Stomach (tissue), 9 donors: ENCODE data around the gene PKHD1. TPM values are rescaled to one million over a fixed set of nuclear protein-coding genes. Genes with fewer than 3 reads are reported as not detected.

ENCODE experiments used
- DNase-seq, 2 donors: peaks; one replicate each; pipeline versions ENCODE4 v3.0.0 to v3.0.0-alpha.2; 2013 to 2019
- H3K27ac ChIP-seq, 5 donors: fragments of 200-600 bp in 4 of 5; sonication (generic) in 4 of 5; one replicate each; pipeline ENCODE4 v1.5.1; 2013 to 2019; ENCODE audit warnings: mild to moderate bottlenecking in 1 of 5, moderate library complexity in 1 of 5
- H3K27me3 ChIP-seq, 3 donors: fragments of 200-600 bp; sonication (generic); one replicate each; pipeline ENCODE4 v1.5.1; 2017 to 2019; ENCODE audit warnings: mixed run types in 1 of 3
- H3K36me3 ChIP-seq, 4 donors: fragments of 200-600 bp; sonication (generic); 1 replicate in 3 of 4; 2 replicates in 1 of 4; pipeline ENCODE4 v1.5.1; 2016 to 2019
- H3K4me1 ChIP-seq, 4 donors: fragments of 200-600 bp; sonication (generic); one replicate each; pipeline ENCODE4 v1.5.1; 2016 to 2019
- H3K4me3 ChIP-seq, 4 donors: fragments of 200-600 bp; sonication (generic) in 3 of 4; one replicate each; pipeline ENCODE4 v1.5.1; 2016 to 2019; ENCODE audit warnings: mild to moderate bottlenecking in 1 of 4
- H3K9me3 ChIP-seq, 4 donors: fragments of 200-600 bp; sonication (generic); one replicate each; pipeline ENCODE4 v1.5.1; 2016 to 2019
- EP300 ChIP-seq: sonication (generic); formaldehyde crosslinking; IDR thresholded peaks from one replicate; pipeline ENCODE4 v1.6.1; 2017; ENCODE audit warnings: antibody characterized with exemption
- POLR2A ChIP-seq, 4 donors: fragments of 450-650 bp; IDR thresholded peaks; one replicate each; pipeline ENCODE4 v1.6.1; 2016; ENCODE audit warnings: antibody characterized with exemption in 4 of 4, control low read depth in 2 of 4, mild to moderate bottlenecking in 1 of 4, moderate library complexity in 1 of 4
- POLR2AphosphoS5 ChIP-seq, 3 donors: sonication (generic); formaldehyde crosslinking; IDR thresholded peaks; one replicate each; pipeline ENCODE4 v1.6.1; 2016; ENCODE audit warnings: antibody characterized with exemption in 3 of 3
- WGBS, 5 donors: extraction: QIAGEN DNeasy Blood & Tissue Kit in 3 of 5; methylation state at CpG; one replicate each; pipeline versions ENCODE4 v1.1.5 to v1.1.7; 2013 to 2018; 5-methylcytosine and 5-hydroxymethylcytosine counted together
- intact Hi-C: fragments of 100-400 bp; cut with DNase I; formaldehyde crosslinking; loops from one replicate; pipeline ENCODE4 v1.15.1; 2023; ENCODE audit warnings: low total_unique reads
- polyA plus RNA-seq, 3 donors: library from polyadenylated mRNA; stranded (reverse); fragments of 200-250 nt; gene quantifications; one replicate each; pipeline ENCODE4 v1.2.3, GENCODE V29; 2013
- total RNA-seq, 5 donors: library from RNA; depleted of rRNA; stranded (reverse); fragments of >200 nt; gene quantifications; one replicate each; pipeline versions ENCODE4 v1.1.0 to v1.2.3, GENCODE V29; 2014 to 2016
- TF ChIP-seq, protein P1 (sequence below), 7 experiments: fragments of 450-650 bp in 4 of 7; fragments of 200-600 bp in 3 of 7; sonication (generic) in 3 of 7; IDR thresholded peaks; one replicate each; pipeline ENCODE4 v1.5.1; 2016 to 2019; ENCODE audit warnings: antibody characterized with exemption in 7 of 7, control low read depth in 2 of 7, mild to moderate bottlenecking in 1 of 7
- donor health status: healthy with polysubstance abuse.
- donor health status: Bipolar disorder and iron deficiency.
- donor health status: healthy.

The PKHD1 gene
- total and polyA plus RNA-seq, 8 donors = 0.19 to 19.2 (median 4.6) TPM; not detected in 2

DNA sequence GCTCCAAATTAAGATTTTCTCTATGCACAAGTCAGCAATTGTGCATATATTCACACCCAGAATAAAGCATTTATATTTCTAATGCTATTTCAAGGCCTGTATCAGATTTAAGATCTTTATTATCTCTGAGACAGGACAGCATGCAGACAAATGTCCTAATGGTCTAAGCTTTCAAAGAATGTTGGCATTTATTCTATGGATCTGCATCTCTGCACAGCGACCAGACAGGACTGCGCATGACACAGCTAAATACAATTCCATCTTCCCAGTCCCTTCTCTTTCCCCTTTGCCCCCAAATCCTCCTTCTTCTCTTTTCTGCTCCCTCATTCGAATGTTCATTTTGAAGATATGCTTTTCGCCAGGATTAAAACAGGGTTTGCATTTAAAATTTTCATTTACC is 478.5 kb downstream of the PKHD1 start:
- H3K4me1 ChIP-seq = no peaks in the 10 kb centered on the region
- intact Hi-C loops = no loop called here
- H3K4me3 ChIP-seq = no peak overlapping the region
- H3K36me3 ChIP-seq = no peaks in the 10 kb centered on the region
- no peaks in the 10 kb centered on the region for H3K9me3 ChIP-seq
- WGBS, 5 donors = 83 to 94% (median 88%) methylated on average over 4 of the region's 4 CpGs
- no peak overlapping the region for H3K27ac ChIP-seq
- DNase-seq = no peak
- H3K27me3 ChIP-seq = no peaks in the 10 kb centered on the region
- TF ChIP-seq, protein P1, sequence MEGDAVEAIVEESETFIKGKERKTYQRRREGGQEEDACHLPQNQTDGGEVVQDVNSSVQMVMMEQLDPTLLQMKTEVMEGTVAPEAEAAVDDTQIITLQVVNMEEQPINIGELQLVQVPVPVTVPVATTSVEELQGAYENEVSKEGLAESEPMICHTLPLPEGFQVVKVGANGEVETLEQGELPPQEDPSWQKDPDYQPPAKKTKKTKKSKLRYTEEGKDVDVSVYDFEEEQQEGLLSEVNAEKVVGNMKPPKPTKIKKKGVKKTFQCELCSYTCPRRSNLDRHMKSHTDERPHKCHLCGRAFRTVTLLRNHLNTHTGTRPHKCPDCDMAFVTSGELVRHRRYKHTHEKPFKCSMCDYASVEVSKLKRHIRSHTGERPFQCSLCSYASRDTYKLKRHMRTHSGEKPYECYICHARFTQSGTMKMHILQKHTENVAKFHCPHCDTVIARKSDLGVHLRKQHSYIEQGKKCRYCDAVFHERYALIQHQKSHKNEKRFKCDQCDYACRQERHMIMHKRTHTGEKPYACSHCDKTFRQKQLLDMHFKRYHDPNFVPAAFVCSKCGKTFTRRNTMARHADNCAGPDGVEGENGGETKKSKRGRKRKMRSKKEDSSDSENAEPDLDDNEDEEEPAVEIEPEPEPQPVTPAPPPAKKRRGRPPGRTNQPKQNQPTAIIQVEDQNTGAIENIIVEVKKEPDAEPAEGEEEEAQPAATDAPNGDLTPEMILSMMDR (IDR thresholded peaks at IDR 0.05) = no peak
- TF ChIP-seq POLR2A (IDR thresholded peaks at IDR 0.05) = no peak
- TF ChIP-seq POLR2AphosphoS5 (IDR thresholded peaks at IDR 0.05) = no peak
- TF ChIP-seq EP300 = no peak

DNA sequence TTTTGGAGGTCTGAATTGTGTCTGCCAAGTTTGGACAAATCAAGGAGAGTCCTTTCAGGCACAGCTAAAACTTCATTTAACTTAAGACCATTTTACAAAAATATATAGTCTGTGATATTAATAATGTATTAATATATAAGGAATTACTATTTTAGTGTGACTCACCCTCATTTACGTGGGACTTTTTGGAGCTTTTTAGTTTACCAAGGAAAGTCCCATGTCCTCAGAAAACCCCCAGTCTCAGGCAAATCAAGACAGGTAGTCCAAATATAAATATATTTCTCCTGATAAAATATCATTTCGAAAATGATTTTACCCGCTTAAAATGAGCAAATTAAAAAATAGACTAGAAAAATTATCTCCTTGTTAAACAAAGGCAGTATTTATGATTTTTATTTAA is 479.0 kb downstream of the PKHD1 start:
- H3K9me3 ChIP-seq = no peaks in the 10 kb centered on the region
- no peak for DNase-seq
- 83 to 88% (median 87%) methylated on average over 3 of the region's 3 CpGs for whole genome bisulfite sequencing, 5 donors
- H3K27me3 ChIP-seq = no peaks in the 10 kb centered on the region
- H3K36me3 ChIP-seq = no peaks in the 10 kb centered on the region
- no peak overlapping the region for H3K27ac ChIP-seq
- intact Hi-C loops = no loop called here
- TF ChIP-seq POLR2AphosphoS5 (IDR thresholded peaks at IDR 0.05) (no peak), POLR2A (IDR thresholded peaks at IDR 0.05) (no peak), EP300 (no peak)
- TF ChIP-seq, protein P1 (IDR thresholded peaks at IDR 0.05) = no peak
- no peaks in the 10 kb centered on the region for H3K4me1 ChIP-seq
- no peak overlapping the region for H3K4me3 ChIP-seq

DNA sequence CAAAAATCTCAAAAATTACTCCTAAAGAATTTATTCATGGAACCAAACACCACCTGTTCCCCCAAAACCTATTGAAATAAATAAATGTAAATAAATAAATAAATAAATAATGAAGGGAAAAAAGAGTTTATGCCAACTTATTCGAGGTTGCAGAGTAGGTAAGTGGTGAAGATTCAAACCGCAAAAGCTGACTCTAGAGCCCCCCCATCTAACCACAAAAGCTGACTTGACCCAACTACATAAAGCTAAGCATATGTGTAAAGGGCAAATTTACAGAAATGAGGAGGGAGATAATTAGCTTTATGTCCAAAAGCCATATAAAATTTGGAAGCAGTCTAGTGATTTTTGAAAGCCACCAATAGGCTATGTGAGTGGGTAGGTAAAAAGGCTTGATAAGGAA is 486.9 kb downstream of the PKHD1 start:
- H3K4me1 ChIP-seq = no peaks in the 10 kb centered on the region
- TF ChIP-seq POLR2A (IDR thresholded peaks at IDR 0.05) = no peak
- no peaks in the 10 kb centered on the region for H3K36me3 ChIP-seq
- WGBS, 5 donors = 84 to 97% (median 90%) methylated on average over 2 of the region's 2 CpGs
- H3K9me3 ChIP-seq = peaks cover 0 to 18% (median 6%) of the 10 kb centered on the region in 4 donors
- no peak overlapping the region for H3K4me3 ChIP-seq
- H3K27ac ChIP-seq = no peak overlapping the region
- no peaks in the 10 kb centered on the region for H3K27me3 ChIP-seq
- no peak for DNase-seq
- intact Hi-C loops = no loop called here

DNA sequence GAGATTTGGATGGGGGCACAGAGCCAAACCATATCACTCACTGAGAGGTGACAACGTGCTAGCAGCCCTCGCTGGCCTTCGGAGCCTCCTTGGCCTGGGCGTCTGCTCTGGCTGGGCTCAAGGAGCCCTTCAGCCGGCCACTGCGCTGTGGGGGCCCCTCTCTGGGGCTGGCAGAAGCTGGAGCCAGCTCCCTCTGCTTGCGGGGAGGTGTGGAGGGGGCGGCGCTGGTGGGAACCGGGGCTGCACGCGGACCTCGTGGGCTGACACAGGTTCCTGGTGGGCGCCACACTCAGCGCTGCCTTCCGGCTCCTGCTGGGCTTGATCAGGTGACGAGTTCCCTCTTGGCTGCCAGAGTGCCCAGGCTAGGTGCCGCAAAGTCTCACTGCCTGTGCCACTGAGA is 489.2 kb downstream of the PKHD1 start:
- H3K27ac ChIP-seq = no peak overlapping the region
- DNase-seq = no peak
- no peak overlapping the region for H3K4me3 ChIP-seq
- 80 to 94% (median 90%) methylated on average over 10 to 18 of the region's 18 CpGs for WGBS, 5 donors
- no peaks in the 10 kb centered on the region for H3K4me1 ChIP-seq
- TF ChIP-seq, protein P1 (IDR thresholded peaks at IDR 0.05) = no peak
- TF ChIP-seq POLR2AphosphoS5 (IDR thresholded peaks at IDR 0.05) (no peak), POLR2A (IDR thresholded peaks at IDR 0.05) (no peak), EP300 (no peak)
- H3K36me3 ChIP-seq = no peaks in the 10 kb centered on the region
- peaks cover 0 to 18% (median 9%) of the 10 kb centered on the region in 4 donors for H3K9me3 ChIP-seq
- intact Hi-C loops = no loop called here
- H3K27me3 ChIP-seq = no peaks in the 10 kb centered on the region

DNA sequence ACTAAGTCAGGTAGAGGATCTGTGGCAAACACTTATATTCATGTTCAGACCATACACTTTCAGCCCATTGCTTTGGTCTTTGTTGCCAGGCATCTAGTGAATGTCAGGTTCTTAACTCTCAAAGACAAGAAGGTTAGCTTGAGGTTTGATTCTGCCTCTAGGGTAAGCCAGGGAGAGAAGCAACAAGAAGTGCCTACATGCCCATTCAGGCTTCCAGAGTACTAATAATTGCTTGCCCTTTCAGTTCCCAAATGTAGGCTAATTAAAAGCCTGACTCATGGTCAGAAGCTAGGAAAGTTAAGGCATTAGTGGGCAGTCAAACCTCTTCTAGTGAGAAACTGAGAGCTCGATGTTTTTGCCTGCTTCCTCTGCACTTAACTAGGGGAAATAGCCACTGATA is 492.4 kb downstream of the PKHD1 start:
- no peaks in the 10 kb centered on the region for H3K27me3 ChIP-seq
- no peak for DNase-seq
- peaks cover 0 to 18% (median 9%) of the 10 kb centered on the region in 4 donors for H3K9me3 ChIP-seq
- intact Hi-C loops = no loop called here
- H3K4me1 ChIP-seq = no peaks in the 10 kb centered on the region
- H3K36me3 ChIP-seq = no peaks in the 10 kb centered on the region
- 71 to 83% (median 76%) methylated on average over 1 of the region's 1 CpG for WGBS, 5 donors
- H3K4me3 ChIP-seq = no peak overlapping the region
- TF ChIP-seq EP300 (no peak), POLR2AphosphoS5 (IDR thresholded peaks at IDR 0.05) (no peak), POLR2A (IDR thresholded peaks at IDR 0.05) (no peak)
- TF ChIP-seq, protein P1 (IDR thresholded peaks at IDR 0.05) = no peak
- no peak overlapping the region for H3K27ac ChIP-seq
